Activated CD8-positive, alpha-beta memory T cell treated with anti-CD3 and anti-CD28 coated beads, Interleukin-2, amount 50 U/mL, for 48 hours (primary cell): Measurements from ENCODE around the gene SLC7A8.
A peak's percentile ranks its signal among the peaks of the same experiment; 100 is the strongest.

ENCODE experiments used
- DNase-seq: peaks from one replicate; pipeline ENCODE4 v3.0.0-alpha.2; 2020

SLC7A8 gene

DNA sequence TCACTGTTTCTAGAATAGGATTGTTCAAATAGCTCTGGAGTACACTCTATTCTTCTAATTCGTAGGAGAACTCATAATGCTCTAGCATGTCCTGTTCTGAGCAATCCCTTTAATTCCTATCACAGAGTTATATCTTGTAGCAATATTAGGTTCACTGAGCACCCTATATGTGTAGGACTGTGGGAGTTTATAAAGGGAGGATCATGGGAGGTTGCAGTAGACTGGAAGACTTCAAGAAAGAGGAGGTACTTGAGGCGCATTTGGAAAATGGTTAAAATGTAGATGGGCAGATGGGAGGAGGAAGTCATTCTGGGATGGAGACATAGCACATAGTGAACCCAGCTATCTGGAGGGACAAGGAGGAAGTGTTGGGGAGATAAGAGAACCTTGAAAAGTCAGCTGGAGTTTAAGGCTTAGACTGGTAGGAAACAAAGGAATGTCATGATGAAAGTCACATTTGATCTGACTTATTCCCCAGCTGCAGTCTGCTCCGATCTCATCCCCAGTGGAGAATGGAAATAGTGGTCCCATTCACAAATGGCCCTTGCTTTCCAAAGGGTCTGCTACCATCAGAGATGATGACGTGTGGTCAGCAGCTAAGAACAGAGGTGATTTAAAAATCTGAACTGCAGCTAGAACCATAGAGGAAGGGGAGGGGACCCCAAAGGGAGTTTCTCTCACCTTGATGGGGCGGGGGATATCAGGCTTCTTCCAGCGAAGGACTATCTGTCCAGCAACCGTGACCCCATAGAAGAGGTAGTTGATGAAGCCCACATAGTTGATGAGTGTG, 54.3 kb downstream of the SLC7A8 start:
- DNase-seq = no peak

DNA sequence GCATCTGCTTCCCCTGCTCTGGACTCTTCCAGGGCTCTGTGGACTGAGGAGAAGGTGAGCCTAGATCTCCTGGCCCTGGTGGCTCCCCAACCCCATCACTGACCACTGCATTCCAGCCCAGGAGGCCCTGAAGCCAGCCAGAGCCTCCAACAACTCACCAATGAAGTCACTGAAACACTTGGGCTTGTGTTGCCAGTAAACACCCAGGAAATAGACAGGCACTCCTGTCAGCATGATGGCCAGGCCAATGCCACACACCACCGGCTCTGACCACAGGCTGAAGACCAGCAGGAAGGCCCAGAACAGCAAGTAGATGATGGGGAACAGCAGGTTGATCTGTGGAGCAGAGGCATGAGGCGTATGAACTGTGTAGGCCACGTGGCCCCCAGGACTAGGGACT, 55.6 kb downstream of the SLC7A8 start:
- no peak for DNase-seq

DNA sequence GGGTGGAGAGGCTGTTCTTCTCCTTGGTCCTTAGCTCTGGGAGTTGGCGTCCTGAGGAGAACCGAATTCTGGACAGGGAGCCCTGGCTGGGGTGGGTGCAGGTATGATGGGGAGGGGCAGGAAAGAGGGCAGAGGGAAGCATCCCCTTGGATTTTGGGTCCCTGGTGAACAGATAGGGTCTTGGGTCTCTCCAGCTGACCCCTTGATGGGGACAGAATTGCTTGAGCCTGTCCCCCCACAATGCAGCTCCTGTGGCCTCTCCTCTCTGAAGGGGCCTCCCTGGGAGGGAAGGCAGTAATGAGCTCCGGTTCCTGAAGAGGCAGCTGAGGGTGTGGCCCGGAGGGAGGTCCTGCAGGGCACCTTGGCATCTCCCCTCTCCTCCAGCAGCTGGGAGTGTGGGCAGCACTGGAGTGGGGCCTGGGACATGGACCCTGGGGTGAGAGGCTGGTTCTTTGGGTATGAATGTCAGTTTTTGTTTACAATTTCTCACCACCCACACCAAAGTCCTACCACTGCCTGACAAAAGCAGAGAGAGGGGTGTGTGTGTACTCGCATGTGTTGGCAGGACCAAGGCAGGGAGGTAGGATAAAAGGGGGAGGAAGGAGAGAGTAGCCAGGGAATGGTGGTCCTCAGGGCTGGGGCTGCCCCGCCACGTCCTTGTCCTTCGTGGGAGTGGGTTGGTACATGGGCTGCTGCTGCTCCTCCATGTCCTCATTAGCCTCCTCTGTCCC, 56.7 kb downstream of the SLC7A8 start:
- DNase-seq = no peak

DNA sequence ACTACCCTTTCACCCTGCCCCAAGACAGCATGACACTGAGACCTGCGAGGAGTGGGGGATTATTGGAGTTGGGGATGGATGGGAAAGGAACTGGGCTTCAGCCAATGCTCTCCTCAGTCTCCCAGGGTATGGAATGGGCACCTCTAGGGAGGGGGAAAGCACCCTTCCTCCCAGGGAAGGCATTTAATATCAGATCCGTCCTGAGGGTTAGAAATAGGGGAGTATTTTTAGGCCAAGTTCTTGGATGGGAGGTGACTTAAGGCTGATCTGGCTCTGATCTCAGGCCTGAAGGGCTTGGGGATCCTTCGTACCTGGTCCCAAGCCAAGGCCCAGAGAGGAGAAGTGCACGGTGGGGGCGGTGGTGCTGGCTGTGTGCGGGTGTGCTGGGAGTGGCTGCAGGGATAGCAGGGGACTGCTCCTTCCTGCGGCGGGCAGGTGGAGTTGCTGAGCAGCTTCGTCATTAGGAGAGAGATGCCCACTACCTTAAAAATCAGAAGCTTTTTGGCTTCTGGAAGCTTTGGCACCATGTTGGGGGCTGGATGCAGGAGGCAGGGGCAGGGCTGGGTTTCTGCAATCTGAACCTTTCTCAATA, 57.4 kb downstream of the SLC7A8 start:
- no peak for DNase-seq

DNA sequence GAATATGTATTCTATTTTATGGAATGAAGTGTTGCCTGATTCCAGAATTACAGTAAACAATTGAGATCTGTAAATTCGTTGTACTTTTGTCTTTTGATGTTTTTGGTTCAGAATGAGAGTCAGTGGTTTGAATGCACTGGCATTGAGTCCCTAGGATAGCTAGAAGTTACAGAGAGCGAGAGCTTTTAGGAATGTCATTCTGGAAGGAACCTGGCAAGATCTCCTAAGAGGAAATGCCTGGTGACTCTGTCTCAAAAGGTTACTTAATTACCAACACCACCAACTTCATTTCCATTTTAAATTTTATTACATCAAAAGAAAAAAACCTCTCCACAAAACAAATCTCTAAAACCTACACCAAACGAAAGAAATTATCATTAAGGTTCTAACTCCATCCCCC, 58.4 kb downstream of the SLC7A8 start:
- no peak for DNase-seq

DNA sequence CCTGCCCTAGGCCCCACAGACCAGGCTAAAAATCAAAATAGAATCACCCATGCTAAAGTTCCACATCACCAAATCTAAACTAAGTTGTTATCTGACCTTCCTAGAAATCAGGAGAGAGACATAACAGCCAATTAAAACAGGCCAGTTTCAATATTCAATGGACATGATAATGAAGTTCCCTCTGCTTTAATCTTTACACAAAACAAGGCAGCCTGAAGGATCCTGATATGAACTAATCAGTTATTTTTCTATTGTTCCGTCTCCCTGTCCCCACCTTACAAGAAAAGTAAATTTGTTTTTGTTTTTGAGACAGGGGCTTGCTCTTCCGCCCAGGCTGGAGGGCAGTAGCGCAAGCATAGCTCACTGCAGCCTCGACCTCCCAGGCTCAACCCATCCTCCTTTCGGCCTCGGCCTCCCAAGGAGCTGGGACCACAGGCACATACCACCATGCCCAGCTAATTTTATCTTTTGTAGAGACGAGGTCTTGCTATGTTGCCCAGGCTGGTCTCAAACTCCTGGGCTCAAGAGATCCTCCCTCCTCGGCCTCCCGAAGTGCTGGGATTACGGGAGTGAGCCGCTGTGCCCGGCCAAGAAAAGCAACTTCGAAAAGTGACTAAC, 59.0 kb downstream of the SLC7A8 start:
- DNase-seq = no peak

DNA sequence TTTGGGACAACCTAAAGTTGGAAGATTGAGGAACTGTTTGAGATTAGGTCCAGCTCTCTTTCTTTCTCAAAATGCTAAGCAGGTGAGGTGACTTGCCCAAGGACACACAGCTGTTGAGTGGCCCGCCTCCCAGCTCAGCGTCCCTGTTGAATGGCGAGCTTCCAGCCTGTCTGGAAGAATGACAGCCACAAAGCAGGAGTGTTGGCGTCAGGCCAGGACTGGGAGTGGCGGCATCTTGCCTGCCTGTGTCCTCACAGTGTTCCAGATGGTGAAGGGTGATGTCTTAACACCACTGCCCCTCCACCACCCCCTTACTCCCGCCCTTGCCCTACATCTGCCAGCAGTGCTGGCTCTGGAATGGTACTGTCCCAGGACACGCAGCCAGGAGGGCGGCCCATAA, 60.0 kb downstream of the SLC7A8 start:
- no peak for DNase-seq

DNA sequence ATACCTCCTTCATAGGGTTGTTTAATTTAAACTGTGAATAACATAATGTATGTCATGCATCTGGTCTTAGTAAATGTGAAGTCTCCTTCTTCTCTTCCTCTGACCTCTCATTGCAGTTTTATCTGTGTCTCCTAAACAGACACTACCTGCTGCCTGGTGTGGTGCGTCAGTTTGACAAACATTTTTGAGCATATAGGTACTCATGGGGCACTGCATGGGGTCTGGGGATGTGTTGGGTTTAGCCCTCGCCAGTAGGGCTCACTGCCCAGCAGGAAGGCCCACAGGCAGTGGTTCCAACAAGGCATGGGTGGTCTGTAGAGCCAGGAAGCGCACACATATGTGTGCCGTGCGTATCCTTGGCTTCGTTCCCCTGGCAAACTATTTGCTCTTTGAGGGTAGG, 61.4 kb downstream of the SLC7A8 start:
- DNase-seq = no peak

DNA sequence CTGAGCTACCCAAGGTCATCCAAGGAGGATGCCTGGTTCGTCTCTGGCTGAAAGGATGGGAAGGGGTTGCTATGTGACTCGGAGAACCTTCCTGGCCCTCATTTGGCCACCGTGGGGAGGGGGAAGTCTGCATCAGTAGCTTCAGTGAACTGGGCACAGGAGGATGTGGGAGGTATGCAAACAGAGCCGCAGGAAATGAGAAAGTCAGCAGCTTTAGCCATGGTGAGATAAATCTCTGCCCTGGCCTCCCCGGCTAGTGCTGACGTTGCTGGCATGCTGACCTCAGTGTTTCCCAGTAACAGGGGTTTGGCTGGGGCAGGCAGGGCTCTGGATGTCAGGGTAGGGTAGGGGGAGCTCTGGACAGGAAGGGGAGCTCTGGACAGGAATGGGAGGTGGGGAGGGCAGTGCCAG, 62.1 kb downstream of the SLC7A8 start:
- no peak for DNase-seq

DNA sequence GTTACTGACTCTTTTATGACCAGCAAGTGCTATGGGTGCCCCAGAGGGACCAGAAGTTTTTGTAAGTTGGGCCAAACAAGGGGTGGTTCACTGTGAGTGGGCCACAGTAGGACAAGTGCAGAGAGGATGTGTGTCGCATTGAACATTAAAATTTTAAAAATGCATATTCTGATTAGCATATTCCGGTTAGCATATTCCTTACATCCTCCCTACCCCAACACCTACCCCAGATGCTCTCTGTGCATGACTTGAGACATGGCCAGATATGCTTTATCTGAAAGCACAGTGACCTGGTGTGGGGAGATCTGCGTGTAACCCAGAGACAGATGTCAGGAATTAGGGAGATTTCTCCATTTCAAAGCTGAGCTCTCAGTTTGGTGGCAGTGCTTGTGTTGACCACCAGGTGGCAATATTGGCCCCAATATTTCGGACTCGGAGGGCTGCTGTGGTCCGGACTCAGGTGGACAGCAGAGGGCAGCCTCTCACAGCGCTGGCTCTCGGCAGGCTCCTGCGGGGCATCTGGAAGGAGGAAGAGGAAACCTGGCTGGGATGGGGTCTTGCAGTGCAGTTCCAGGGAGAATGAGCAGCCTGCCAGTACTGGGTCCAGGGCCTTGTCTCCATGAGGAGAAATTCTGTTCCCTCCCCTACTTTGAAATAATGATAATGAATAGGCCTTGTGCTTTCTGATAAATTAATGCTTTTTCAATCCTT, 62.8 kb downstream of the SLC7A8 start:
- peak; percentile 88 for DNase-seq

DNA sequence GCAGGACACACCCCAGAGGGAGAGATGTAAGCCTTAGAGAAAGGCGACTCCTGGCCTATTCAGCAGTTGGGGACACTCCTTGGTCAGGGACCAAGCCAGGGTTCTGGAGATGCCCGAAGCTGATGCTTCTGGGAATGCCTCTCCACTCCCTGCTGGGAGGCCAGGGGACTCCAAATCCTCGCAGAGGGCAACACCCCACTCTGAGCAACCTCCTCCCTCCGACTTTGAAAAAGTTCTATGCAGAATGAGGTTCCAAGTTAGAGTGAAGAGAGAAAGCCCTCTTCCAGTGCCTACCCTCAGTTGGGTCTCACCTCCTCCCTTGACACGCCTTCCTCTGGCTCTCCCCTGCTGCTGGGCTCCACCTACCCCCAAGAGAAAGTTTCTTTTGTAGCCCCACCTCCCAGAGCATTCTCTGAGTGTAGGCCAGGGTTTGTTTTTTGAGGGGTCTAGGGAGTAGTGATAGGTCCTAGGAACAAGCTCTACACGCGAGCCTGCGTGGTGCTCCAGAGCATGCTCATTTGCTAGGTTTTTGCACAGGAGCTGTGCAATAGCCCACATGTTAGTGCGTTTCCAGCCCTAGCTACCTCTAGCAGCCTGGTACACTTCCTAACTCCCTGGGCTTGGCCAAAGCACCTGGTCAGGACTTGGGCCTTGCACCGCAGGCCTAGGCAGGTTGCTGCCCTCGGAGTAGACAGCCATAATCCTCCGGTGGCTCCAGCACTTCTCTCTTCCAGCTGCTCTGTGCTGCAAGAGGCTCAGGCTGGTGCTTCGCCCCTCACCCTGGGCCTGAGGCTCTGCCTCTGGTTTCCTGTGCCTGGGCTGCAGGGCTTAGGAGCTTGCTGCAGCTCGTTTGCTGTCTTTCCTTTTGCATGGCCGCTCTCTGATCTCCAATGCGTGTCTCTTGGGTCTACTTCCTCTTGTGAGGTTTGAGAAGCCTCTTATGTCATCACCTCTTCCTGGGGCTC, 63.8 kb downstream of the SLC7A8 start:
- peak; percentile 70 for DNase-seq

DNA sequence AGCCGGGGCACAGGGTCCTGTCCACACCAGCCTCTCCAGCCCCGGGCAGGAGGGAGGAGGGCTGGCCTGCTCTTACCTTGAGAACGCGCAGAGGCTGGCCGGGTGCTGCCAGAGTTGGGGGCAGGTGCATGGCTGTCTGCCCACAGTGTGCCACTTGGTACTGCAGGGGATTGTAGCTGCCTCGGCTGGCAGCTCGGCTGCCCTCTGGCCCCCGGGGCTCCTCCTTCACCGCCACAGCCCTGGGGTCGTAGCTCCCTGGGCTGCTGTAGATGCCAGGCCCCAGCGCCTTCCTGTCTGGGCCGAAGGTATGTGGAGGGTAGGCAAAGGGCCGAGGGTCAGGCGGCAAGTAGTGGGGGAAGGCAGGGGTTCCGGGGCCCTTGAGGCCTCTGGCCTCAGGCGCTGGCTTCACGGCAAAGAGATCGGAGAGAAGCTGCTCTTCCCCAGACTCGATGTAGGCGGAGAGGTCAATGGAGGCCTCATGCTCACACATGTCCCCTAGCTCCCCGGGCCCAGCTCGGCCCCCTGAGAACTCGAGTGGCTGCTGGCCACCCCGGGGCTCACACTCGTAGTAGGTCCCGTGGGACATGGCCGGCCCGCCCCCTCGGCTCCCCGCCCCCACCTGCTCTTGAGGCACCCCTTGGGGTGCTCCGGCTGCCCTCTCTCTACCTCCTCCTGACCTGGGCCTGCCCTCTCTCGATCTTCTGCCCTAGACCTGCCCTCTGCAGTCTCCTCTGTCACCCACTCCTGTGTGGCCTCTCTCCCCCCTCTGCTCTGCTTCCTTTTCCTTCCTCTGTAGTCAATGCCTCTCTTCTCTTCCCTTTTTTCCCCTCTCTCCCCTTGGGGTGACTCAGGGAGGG, 64.7 kb downstream of the SLC7A8 start, which contains the start of gene CEBPE:
CEBPE (minus strand) TSS at position 750 of the 857 bp plus-strand sequence; CDS start at position 586, 164 bp downstream.
- no peak for DNase-seq

DNA sequence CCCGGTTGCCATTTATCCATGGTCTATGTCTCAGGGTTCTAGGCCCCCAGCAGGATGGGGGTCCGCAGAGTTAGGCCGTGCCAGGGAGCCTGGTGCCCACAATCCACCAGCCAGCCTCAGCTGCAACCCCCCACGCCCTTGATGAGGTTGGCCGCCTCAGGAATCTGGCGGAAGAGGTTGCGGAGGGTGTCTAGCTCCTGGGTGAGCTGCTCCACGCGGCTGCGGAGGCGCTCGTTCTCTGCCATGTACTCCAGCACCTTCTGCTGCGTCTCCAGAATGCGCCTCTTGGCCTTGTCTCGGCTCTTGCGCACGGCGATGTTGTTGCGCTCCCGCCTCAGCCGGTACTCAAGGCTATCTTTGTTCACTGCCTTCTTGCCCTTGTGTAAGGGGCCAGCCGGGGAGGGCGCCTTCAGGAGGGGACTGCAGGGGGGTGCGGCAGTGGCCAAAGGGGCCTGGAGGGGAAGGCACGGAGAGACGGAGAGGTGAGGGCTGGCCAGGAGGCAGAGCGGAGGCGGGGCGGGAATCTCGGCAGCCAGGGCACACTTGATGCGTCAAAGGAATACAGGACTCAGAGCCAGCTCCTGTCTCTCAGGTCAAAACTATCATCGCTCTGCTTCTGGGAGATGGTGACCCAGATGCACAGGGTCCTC, 66.0 kb downstream of the SLC7A8 start:
- DNase-seq = no peak

DNA sequence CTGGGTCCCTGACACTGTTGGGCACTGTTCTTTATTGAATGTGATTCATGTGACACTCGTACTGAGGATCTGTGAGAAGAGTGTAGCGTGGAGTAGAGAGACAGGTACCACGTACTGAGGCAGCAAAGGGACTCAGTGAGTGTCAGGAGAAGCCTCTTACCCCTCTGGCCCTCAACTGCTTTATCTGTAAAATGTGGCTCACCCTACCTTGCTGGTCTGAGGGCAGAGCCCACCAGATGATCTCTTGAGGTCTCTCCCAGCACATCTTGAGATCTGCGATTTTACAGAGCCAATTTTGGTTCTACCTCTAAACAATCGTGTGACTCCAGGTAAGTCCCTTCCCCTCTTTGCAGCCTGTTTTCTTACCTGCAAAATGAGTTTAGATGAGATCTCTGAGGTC, 67.5 kb downstream of the SLC7A8 start:
- no peak for DNase-seq

DNA sequence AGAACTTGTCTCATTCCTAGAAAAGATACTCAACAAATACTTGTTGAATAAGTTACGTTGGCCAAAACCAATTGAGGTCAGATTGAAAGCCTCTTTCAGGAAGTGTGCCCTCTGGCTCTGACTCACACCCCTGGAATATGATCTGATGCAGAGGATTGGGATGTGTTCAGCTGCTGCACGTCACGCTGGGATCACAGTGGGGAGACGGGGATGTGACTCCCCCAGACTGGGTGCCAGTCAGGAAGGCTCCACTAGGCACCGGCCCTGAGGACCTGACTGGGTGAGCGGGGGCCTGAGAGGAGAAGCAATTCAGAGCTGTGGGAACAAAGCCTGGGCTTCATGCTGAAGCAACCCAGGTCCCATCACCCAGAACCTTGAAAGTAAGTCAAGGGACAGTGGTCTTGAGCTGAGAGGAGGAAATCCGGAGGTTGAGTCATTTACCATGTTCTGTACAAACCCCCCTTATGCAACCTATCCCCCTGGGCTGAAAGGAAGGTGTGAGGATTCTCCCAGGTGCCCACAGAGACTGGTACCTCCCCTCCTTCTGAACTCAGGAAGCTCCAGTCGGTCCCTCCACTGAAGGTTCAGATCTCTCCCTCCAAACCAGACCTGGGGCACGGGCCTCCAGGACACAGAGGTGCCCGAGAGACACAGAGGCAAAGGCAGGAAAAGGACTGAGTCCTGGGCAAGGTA, 68.3 kb downstream of the SLC7A8 start:
- DNase-seq = no peak

DNA sequence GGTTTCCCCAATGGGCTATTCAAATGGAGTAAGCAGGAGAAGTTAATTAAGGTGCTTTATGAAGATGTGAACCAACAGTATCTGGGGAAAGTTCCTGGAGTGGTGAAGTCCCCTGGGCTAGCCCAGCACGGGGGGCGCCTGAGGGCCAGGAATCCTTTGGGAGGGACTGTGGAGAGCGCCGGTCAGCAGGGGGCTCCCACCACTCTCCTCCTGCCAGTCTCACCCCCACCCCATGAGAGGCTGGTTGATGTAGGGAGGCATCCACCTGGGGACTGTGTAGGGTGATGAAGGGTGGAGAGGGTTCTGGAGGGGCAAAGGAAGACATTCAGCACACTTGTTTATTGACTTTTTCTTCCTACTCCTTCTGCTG, 68.8 kb downstream of the SLC7A8 start:
- no peak for DNase-seq

DNA sequence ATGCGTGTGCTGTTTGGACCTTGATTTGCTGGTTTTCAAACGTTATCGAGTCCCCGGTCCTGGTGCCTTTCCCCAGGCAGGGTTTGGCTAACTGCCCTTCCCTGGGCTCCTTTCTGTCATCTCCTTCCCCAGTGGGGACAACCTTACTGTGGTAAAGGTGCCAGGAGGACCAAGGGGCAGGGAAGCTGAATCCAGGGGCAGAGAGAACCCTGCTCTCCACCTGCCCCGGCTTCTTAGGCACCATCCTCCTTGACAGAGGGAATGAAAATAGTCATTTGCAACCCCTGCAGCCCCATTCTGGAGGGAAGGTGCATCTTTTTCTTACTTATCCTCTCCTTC, 69.4 kb downstream of the SLC7A8 start:
- DNase-seq = no peak

DNA sequence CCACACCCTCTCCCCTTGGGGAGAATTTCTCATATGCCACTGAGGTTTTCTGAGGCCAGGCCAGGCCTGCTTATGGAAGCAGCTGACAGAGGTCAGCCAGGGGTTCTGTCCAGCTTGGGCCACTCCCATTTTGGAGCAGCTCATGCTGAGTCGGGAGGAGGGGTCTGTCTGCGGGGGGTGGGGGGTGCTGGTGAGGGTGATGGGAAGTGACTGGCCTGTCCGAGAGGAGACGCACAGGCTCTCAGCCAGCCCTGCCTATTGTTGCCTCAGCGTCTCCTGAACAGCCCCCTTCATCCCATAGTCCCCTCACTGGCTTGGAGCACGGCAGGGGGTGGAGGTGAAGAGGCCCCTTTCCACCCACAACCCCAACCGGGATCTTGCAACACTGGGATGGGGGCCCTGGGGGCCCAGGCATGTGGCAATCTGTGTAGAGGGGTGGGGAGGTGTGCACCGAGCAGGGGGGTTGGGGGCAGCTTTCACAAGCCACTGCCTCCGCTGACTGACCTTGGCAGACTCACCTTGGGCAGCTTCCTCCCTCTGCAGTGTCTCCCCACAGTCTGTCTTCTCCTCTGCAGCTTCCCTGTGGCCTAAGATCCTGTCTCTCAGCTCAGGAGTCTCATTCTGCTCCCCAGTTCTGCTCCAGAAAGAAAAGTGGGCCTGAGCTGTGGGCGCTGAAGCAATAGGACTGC, 69.9 kb downstream of the SLC7A8 start:
- no peak for DNase-seq
